Right renal pelvis (tissue), 4 donors: Measurements from ENCODE around the gene RIN1. TPM values are rescaled to one million over a fixed set of nuclear protein-coding genes. Genes with fewer than 3 reads are reported as not detected.
"Not testable (repeated sequence)": the region's sequence is repeated elsewhere in the genome, so short reads cannot be mapped to it uniquely, and the experiment has no call there.

Experiments
- DNase-seq, 4 donors: peaks; one replicate each; pipeline ENCODE4 v3.0.0-alpha.2; 2013; ENCODE audit warnings: low read depth in 4 of 4, low spot score in 3 of 4, missing footprints in 1 of 4
- polyA plus RNA-seq, 4 donors: library from polyadenylated mRNA; unstranded; fragments of 120-200 nt; gene quantifications; one replicate each; pipeline ENCODE4 v1.2.1, GENCODE V29; 2013; ENCODE audit not compliant: insufficient read length in 4 of 4

The RIN1 gene
- polyA plus RNA-seq, 4 donors: 2.5 to 3.1 (median 2.9) TPM

GRCh38 chr11:66321606-66322005, 14.6 kb downstream of the RIN1 start:
- no peak for DNase-seq

- DNase-seq: not testable (repeated sequence)
Observed at GRCh38 chr11:66320748-66321147, 15.5 kb downstream of the RIN1 start.

GRCh38 chr11:66320289-66320688, 15.9 kb downstream of the RIN1 start:
- not testable (repeated sequence) for DNase-seq

- DNase-seq: no peak
Observed at GRCh38 chr11:66318600-66318970, 17.6 kb downstream of the RIN1 start.

- no peak for DNase-seq
Observed at GRCh38 chr11:66317723-66318599, 18.3 kb downstream of the RIN1 start.

- peak in 1 of 4 donors; percentile 48 for DNase-seq
Observed at GRCh38 chr11:66317322-66317722, 18.9 kb downstream of the RIN1 start.

- no peak for DNase-seq
Observed at GRCh38 chr11:66316849-66317251, 19.4 kb downstream of the RIN1 start, which contains the start of gene CD248. CD248 (minus strand) TSS chr11:66317044; CDS start chr11:66317027, 17 bp downstream.

- no peak for DNase-seq
Observed at GRCh38 chr11:66315921-66316811, 20.1 kb downstream of the RIN1 start.

- no peak for DNase-seq
Observed at GRCh38 chr11:66315498-66315885, 20.7 kb downstream of the RIN1 start.

GRCh38 chr11:66314561-66315497, 21.4 kb downstream of the RIN1 start:
- DNase-seq: no peak

GRCh38 chr11:66314186-66314501, 22.1 kb downstream of the RIN1 start:
- DNase-seq: no peak

GRCh38 chr11:66313321-66314185, 22.7 kb downstream of the RIN1 start:
- no peak for DNase-seq

GRCh38 chr11:66312549-66313320, 23.5 kb downstream of the RIN1 start:
- DNase-seq: peak; percentile 92 to 95 (median 95)

GRCh38 chr11:66311965-66312548, 24.2 kb downstream of the RIN1 start:
- DNase-seq: peak; percentile 74 to 91 (median 80)

GRCh38 chr11:66311470-66311964, 24.7 kb downstream of the RIN1 start:
- no peak for DNase-seq

GRCh38 chr11:66310803-66311440, 25.3 kb downstream of the RIN1 start:
- DNase-seq: not testable (repeated sequence)

GRCh38 chr11:66310324-66310723, 25.9 kb downstream of the RIN1 start:
- no peak for DNase-seq

- no peak for DNase-seq
Observed at GRCh38 chr11:66309475-66309874, 26.8 kb downstream of the RIN1 start.
